Nephron (organoid): ENCODE measurements around the gene CDCA4.
"Not testable (repeated sequence)": the region's sequence is repeated elsewhere in the genome, so short reads cannot be mapped to it uniquely, and the experiment has no call there.

Source experiments
- H3K27ac Mint-ChIP-seq, 3 experiments: 2 replicates each; pipeline ENCODE4 v1.8.0; 2020; ENCODE audit warnings: mixed read lengths in 3 of 3, mild to moderate bottlenecking in 2 of 3, moderate library complexity in 1 of 3
- H3K27me3 Mint-ChIP-seq: 2 replicates; pipeline ENCODE4 v1.8.0; 2021; ENCODE audit warnings: low read depth, mild to moderate bottlenecking, moderate library complexity, mixed read lengths
- H3K36me3 Mint-ChIP-seq: 2 replicates; pipeline ENCODE4 v1.8.0; 2020; ENCODE audit warnings: low read depth, mixed read lengths
- H3K4me1 Mint-ChIP-seq: 2 replicates; pipeline ENCODE4 v1.8.0; 2020; ENCODE audit warnings: mixed read lengths
- H3K4me3 Mint-ChIP-seq, 3 experiments: 2 replicates each; pipeline ENCODE4 v1.8.0; 2020; ENCODE audit warnings: mild to moderate bottlenecking in 3 of 3, mixed read lengths in 3 of 3, moderate library complexity in 2 of 3
- H3K9me3 Mint-ChIP-seq: 2 replicates; pipeline ENCODE4 v1.8.0; 2020; ENCODE audit warnings: mixed read lengths
- CTCF ChIP-seq, 3 experiments: fragments of 200-600 bp; sonication (generic); IDR thresholded peaks; one replicate each; pipeline ENCODE4 v1.5.0; 2021; ENCODE audit warnings: antibody characterized with exemption in 3 of 3; ENCODE audit not compliant: unreplicated experiment in 3 of 3

The CDCA4 gene

GRCh38 chr14:105067140-105067968 is 46.5 kb upstream of the CDCA4 start:
- H3K36me3 Mint-ChIP-seq: no peaks in the 10 kb centered on the region
- H3K4me1 Mint-ChIP-seq: no peaks in the 10 kb centered on the region
- no peaks in the 10 kb centered on the region for H3K9me3 Mint-ChIP-seq
- H3K4me3 Mint-ChIP-seq: no peak overlapping the region
- H3K27ac Mint-ChIP-seq: no peak overlapping the region
- no peak for TF ChIP-seq CTCF (IDR thresholded peaks at IDR 0.05; ENCODE audit: unreplicated experiment in 3 of 3)
- peaks cover 26% of the 10 kb centered on the region for H3K27me3 Mint-ChIP-seq

- Mint-ChIP-seq H3K4me1 (no peaks in the 10 kb centered on the region), H3K36me3 (no peaks in the 10 kb centered on the region), H3K27me3 (peaks cover 19% of the 10 kb centered on the region), H3K4me3 (no peak overlapping the region), H3K9me3 (no peaks in the 10 kb centered on the region), H3K27ac (no peak overlapping the region)
- TF ChIP-seq CTCF (IDR thresholded peaks at IDR 0.05; ENCODE audit: unreplicated experiment in 3 of 3): no peak
These were observed 45.6 kb upstream of the CDCA4 start for GRCh38 chr14:105066240-105067071.

GRCh38 chr14:105065280-105066228 is 44.7 kb upstream of the CDCA4 start, which contains the start of gene GPR132:
Gene GPR132, minus strand, starts transcription at chr14:105065430. Its CDS starts 10,010 bp downstream, at chr14:105055420.
- peak within 1 kb of the TSS in 2 of 3 experiments; percentile 30 to 70 for H3K27ac Mint-ChIP-seq
- H3K27me3 Mint-ChIP-seq: peaks cover 16% of the 10 kb centered on the region
- H3K36me3 Mint-ChIP-seq: no peaks in the 10 kb centered on the region
- H3K4me3 Mint-ChIP-seq: no peak within 1 kb of the TSS
- H3K4me1 Mint-ChIP-seq: no peaks in the 10 kb centered on the region
- no peaks in the 10 kb centered on the region for H3K9me3 Mint-ChIP-seq
- no peak for TF ChIP-seq CTCF (IDR thresholded peaks at IDR 0.05; ENCODE audit: unreplicated experiment in 3 of 3)

GRCh38 chr14:105064721-105065143 is 43.8 kb upstream of the CDCA4 start:
- Mint-ChIP-seq H3K27ac (peak overlapping the region in 2 of 3 experiments; percentile 28 to 70), H3K36me3 (no peaks in the 10 kb centered on the region), H3K27me3 (peaks cover 10% of the 10 kb centered on the region), H3K9me3 (no peaks in the 10 kb centered on the region), H3K4me3 (no peak overlapping the region), H3K4me1 (peaks cover under 1% of the 10 kb centered on the region)
- TF ChIP-seq CTCF (IDR thresholded peaks at IDR 0.05; ENCODE audit: unreplicated experiment in 3 of 3): no peak

GRCh38 chr14:105064001-105064400 is 43.1 kb upstream of the CDCA4 start:
- no peak for TF ChIP-seq CTCF (IDR thresholded peaks at IDR 0.05; ENCODE audit: unreplicated experiment in 3 of 3)
- H3K4me3 Mint-ChIP-seq: no peak overlapping the region
- peaks cover 14% of the 10 kb centered on the region for H3K27me3 Mint-ChIP-seq
- no peaks in the 10 kb centered on the region for H3K36me3 Mint-ChIP-seq
- H3K27ac Mint-ChIP-seq: peak overlapping the region in 1 of 3 experiments; percentile 30
- peaks cover 8% of the 10 kb centered on the region for H3K4me1 Mint-ChIP-seq
- no peaks in the 10 kb centered on the region for H3K9me3 Mint-ChIP-seq

- H3K9me3 Mint-ChIP-seq, H3K27ac Mint-ChIP-seq, H3K4me3 Mint-ChIP-seq, H3K4me1 Mint-ChIP-seq, H3K36me3 Mint-ChIP-seq: not testable (repeated sequence)
- H3K27me3 Mint-ChIP-seq: peaks cover 15% of the 10 kb centered on the region
These were observed 42.6 kb upstream of the CDCA4 start for GRCh38 chr14:105063506-105063905.
